K562 (cell line): ENCODE results near the gene LLGL2. TPM values are rescaled to one million over a fixed set of nuclear protein-coding genes. Genes with fewer than 3 reads are reported as not detected.
A peak's percentile ranks its signal among the peaks of the same experiment; 100 is the strongest.

ENCODE experiments used
- ATAC-seq: fragments of 200-7000 bp; cut with Tn5 transposase; 3 replicates; pipeline ENCODE4 v1.9.1; 2020; ENCODE audit warnings: moderate library complexity
- BruUV-seq: library from RNA; stranded (reverse); fragments of 400-500 nt; replicated peaks from 2 replicates; lab custom pipeline; 2021; lab: Mats Ljungman, UMichigan
- CTCF ChIA-PET: fragments of 300-600 bp; formaldehyde crosslinking; extraction: SDS; loops from one replicate; lab custom pipeline; 2021; ENCODE audit warnings: low intra/inter-chr PET ratio; lab: Yijun Ruan, JAX
- POLR2A ChIA-PET: fragments of 300-600, 350-650 bp; sonication (Branson Sonifier 250); formaldehyde crosslinking; extraction: SDS; loops from one replicate; lab custom pipeline; 2021; ENCODE audit warnings: antibody characterized with exemption, inconsistent platforms; lab: Yijun Ruan, JAX
- DNase-seq, 4 experiments: peaks; one replicate each; pipeline versions ENCODE4 v3.0.0 to v3.0.0-alpha.2; 2011 to 2018; ENCODE audit warnings: low spot score in 3 of 4, mixed read lengths in 3 of 4; ENCODE audit errors: extremely low read depth in 1 of 4
- FAIRE-seq: peaks from 2 replicates; lab custom pipeline; 2011; peaks lifted over from hg19 to GRCh38; lab: Jason Lieb, UNC
- H2AFZ ChIP-seq: 2 replicates; pipeline ENCODE4 v1.6.0; 2011; ENCODE audit warnings: low read depth, low read length, control low read depth, inconsistent platforms
- H3K27ac ChIP-seq: fragments of 200-600 bp; 3 replicates; pipeline ENCODE4 v1.8.0; 2011; ENCODE audit warnings: low read depth, mild to moderate bottlenecking, control low read depth, inconsistent platforms, low read length, moderate library complexity, mixed read lengths; ENCODE audit errors: extremely low read depth
- H3K27me3 ChIP-seq, 2 experiments: fragments of 300-600 bp in 1 of 2; 2 replicates in 1 of 2; 3 replicates in 1 of 2; pipeline versions ENCODE4 v1.6.0 to v1.8.0; 2011; ENCODE audit warnings: inconsistent platforms in 2 of 2, low read length in 2 of 2, mild to moderate bottlenecking in 1 of 2, mixed read lengths in 1 of 2, moderate library complexity in 1 of 2; ENCODE audit not compliant: control insufficient read depth in 2 of 2, insufficient read depth in 2 of 2
- H3K36me3 ChIP-seq: fragments of 300-600 bp; 3 replicates; pipeline ENCODE4 v1.8.0; 2011; ENCODE audit warnings: mild to moderate bottlenecking, low read length, inconsistent platforms; ENCODE audit not compliant: control insufficient read depth, insufficient read depth
- H3K4me1 ChIP-seq, 2 experiments: fragments of 200-600 bp in 1 of 2; replicated peaks in 1 of 2; 2 replicates in 1 of 2; 3 replicates in 1 of 2; pipeline versions ENCODE4 v1.5.1 to v1.8.0; 2011; ENCODE audit warnings: inconsistent platforms in 2 of 2, low read length in 2 of 2, mild to moderate bottlenecking in 1 of 2, mixed read lengths in 1 of 2, moderate library complexity in 1 of 2; ENCODE audit not compliant: control insufficient read depth in 2 of 2, insufficient read depth in 2 of 2
- H3K4me2 ChIP-seq: 2 replicates; pipeline ENCODE4 v1.6.1; 2011; ENCODE audit warnings: low read length, control low read depth, inconsistent platforms, mixed read lengths; ENCODE audit not compliant: insufficient read depth
- H3K4me3 ChIP-seq: fragments of 200-600 bp; sonication (generic), shearing (Covaris generic); 2 replicates; pipeline ENCODE4 v1.5.1; 2016; ENCODE audit warnings: control low read depth, inconsistent platforms
- H3K79me2 ChIP-seq: fragments of 200-600 bp; 3 replicates; pipeline ENCODE4 v1.8.0; 2011; ENCODE audit warnings: low read length, inconsistent platforms; ENCODE audit not compliant: control insufficient read depth, insufficient read depth
- H3K9ac ChIP-seq, 2 experiments: 2 replicates each; pipeline versions ENCODE4 v1.6.0 to v1.6.1; 2011; ENCODE audit warnings: low read depth in 2 of 2, low read length in 2 of 2, control low read depth in 1 of 2, inconsistent platforms in 1 of 2, mild to moderate bottlenecking in 1 of 2, mixed read lengths in 1 of 2; ENCODE audit not compliant: insufficient read depth in 1 of 2
- H3K9me1 ChIP-seq: one replicate; pipeline ENCODE4 v1.6.0; 2011; ENCODE audit warnings: inconsistent platforms, mild to moderate bottlenecking, low read length, moderate library complexity; ENCODE audit not compliant: control insufficient read depth, insufficient read depth
- H3K9me3 ChIP-seq: replicated peaks from 2 replicates; pipeline ENCODE4 v1.5.1; 2011; ENCODE audit warnings: low read depth, low read length, inconsistent platforms; ENCODE audit not compliant: control insufficient read depth, insufficient read depth
- H4K20me1 ChIP-seq: replicated peaks from 2 replicates; pipeline ENCODE4 v1.6.1; 2011; ENCODE audit warnings: low read length, inconsistent platforms, mixed read lengths; ENCODE audit not compliant: control insufficient read depth, insufficient read depth
- BRCA1 ChIP-seq, 2 experiments: fragments of 450-650 bp in 1 of 2; sonication (generic) in 1 of 2; formaldehyde crosslinking in 1 of 2; IDR thresholded peaks; 2 replicates each; pipeline versions ENCODE4 v1.5.0 to v1.6.1; 2017 to 2020; ENCODE audit warnings: mild to moderate bottlenecking in 1 of 2, missing genetic modification reagents in 1 of 2
- FOXM1 ChIP-seq, 2 experiments: fragments of 450-650 bp in 1 of 2; sonication (generic) in 1 of 2; formaldehyde crosslinking in 1 of 2; IDR thresholded peaks; 2 replicates each; pipeline versions ENCODE4 v1.6.1 to v1.9.0; 2017 to 2022; ENCODE audit warnings: low read depth in 2 of 2, mild to moderate bottlenecking in 2 of 2, missing genetic modification reagents in 1 of 2, moderate library complexity in 1 of 2
- HNRNPL ChIP-seq: fragments of 200-400 bp; formaldehyde crosslinking; IDR thresholded peaks from 2 replicates; pipeline ENCODE4 v1.6.1; 2017; ENCODE audit warnings: low read depth, mild to moderate bottlenecking, low read length
- KAT2B ChIP-seq: IDR thresholded peaks from one replicate; pipeline ENCODE4 v1.6.1; 2012; ENCODE audit warnings: low read depth, mild to moderate bottlenecking, control low read depth, inconsistent platforms, low read length, moderate library complexity
- SRF ChIP-seq, 2 experiments: fragments of 250-450, 450-650 bp in 1 of 2; sonication (Bioruptor Pico) in 1 of 2; sonication (generic) in 1 of 2; formaldehyde crosslinking; IDR thresholded peaks; 2 replicates each; pipeline versions ENCODE4 v1.5.0 to v1.5.1; 2020 to 2022; ENCODE audit warnings: mild to moderate bottlenecking in 1 of 2, missing genetic modification reagents in 1 of 2
- SRSF3 ChIP-seq: fragments of 200-400 bp; formaldehyde crosslinking; IDR thresholded peaks from 2 replicates; pipeline ENCODE4 v1.6.1; 2016; ENCODE audit warnings: mild to moderate bottlenecking, low read length, moderate library complexity; ENCODE audit not compliant: insufficient read depth
- ZNF232 ChIP-seq: sonication (generic); formaldehyde crosslinking; IDR thresholded peaks from 2 replicates; pipeline ENCODE4 v1.8.0; 2022; ENCODE audit warnings: mild to moderate bottlenecking, missing genetic modification reagents
- WGBS: fragments of 100-300 bp; shearing (Covaris generic); methylation state at CpG from one replicate; pipeline ENCODE4 v1.1.6; 2016; ENCODE audit warnings: low coverage, mixed read lengths; ENCODE audit not compliant: insufficient coverage; ENCODE audit errors: missing lambda C conversion rate; 5-methylcytosine and 5-hydroxymethylcytosine counted together
- in situ Hi-C: fragments of 300-500 bp; cut with MboI; formaldehyde crosslinking; loops from 4 replicates; pipeline ENCODE4 v1.15.0; 2018; ENCODE audit warnings: inconsistent platforms, mixed read lengths
- intact Hi-C: fragments of 100-400 bp; cut with micrococcal nuclease; formaldehyde crosslinking; loops from 2 replicates; pipeline ENCODE4 v1.14.2; 2022
- polyA plus RNA-seq, 8 experiments: library from polyadenylated mRNA; depleted of rRNA in 4 of 8; stranded (reverse) in 5 of 8; unstranded in 3 of 8; fragments of >200 nt; fragmentation: Nextera tagmentation in 2 of 8; fragmentation: Illumina TruSeq in 1 of 8; extraction: Ambion mirVana in 2 of 8; extraction: Trizol in 1 of 8; gene quantifications; 2 replicates each; pipeline versions ENCODE4 v1.2.1 to v1.2.3, GENCODE V29; 2011 to 2014; ENCODE audit warnings: inconsistent platforms in 1 of 8, missing spikeins in 1 of 8
- total RNA-seq, 7 experiments: library from RNA; depleted of rRNA in 6 of 7; stranded (reverse); fragments of >200 nt in 6 of 7; fragmentation: Illumina TruSeq in 2 of 7; extraction: Trizol in 2 of 7; gene quantifications; 2 replicates each; pipeline versions ENCODE4 v1.2.1 to v1.2.3, GENCODE V29; 2011 to 2021; ENCODE audit warnings: low replicate concordance in 1 of 7
- TF ChIP-seq, protein P1 (sequence below): IDR thresholded peaks from 3 replicates; pipeline ENCODE4 v1.6.1; 2011; ENCODE audit warnings: borderline replicate concordance, mild to moderate bottlenecking, moderate library complexity; ENCODE audit not compliant: insufficient read length; ENCODE audit errors: extremely low read depth
- TF ChIP-seq, protein P2 (sequence below): fragments of 450-650 bp; formaldehyde crosslinking; IDR thresholded peaks from 2 replicates; pipeline ENCODE4 v1.4.0; 2020; ENCODE audit warnings: mild to moderate bottlenecking
- TF ChIP-seq, protein P3 (sequence below): sonication (generic); formaldehyde crosslinking; IDR thresholded peaks from 2 replicates; pipeline ENCODE4 v1.8.0; 2023; ENCODE audit warnings: missing genetic modification reagents, mild to moderate bottlenecking, borderline replicate concordance

Gene LLGL2
- total and polyA plus RNA-seq, 9 of the 15 experiments (the other 6 are each of a cell fraction or from before 2014, with no cell fraction given), result 0.32 to 24.4 (median 10.2) TPM

DNA sequence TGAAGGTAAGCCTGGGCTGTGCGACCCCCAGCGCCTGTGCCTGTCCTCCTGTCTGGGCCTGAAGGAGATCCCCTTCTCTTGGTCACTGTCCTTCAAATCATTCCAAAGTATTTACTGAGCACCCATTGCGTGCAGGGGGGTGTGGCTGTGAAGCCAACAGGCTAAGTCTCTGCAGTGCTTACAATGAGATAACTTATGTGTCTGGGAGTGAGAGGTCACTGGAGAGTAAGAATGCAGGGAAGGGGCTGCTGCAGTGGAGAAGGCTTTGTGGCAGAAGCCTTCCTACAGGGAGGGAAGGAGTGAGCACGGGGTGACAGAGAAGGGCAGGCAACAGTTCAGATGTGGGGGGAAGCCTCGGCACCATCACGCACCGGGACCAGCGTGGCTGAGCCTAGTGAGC, 96.6 kb downstream of the LLGL2 start:
- Histone ChIP-seq H4K20me1 (peaks cover 17% of the 10 kb centered on the region), H3K79me2 (no peaks in the 10 kb centered on the region), H3K9me1 (no peaks in the 10 kb centered on the region), H3K9me3 (no peaks in the 10 kb centered on the region), H3K4me3 (no peak overlapping the region), H3K9ac (peak overlapping the region in 1 of 2 experiments; percentile 77; a peak in 2 of 4 replicates), H3K27me3 (peaks cover 4 to 54% of the 10 kb centered on the region in 2 experiments; a peak in 3 of 5 replicates), H3K4me1 (peaks cover 0 to 72% of the 10 kb centered on the region in 2 experiments; a peak in 3 of 5 replicates), H3K4me2 (no peak overlapping the region), H2AFZ (no peak overlapping the region), H3K36me3 (no peaks in the 10 kb centered on the region), H3K27ac (no peak overlapping the region)
- in situ Hi-C loops (no loop called here), intact Hi-C loops (no loop called here)
- BruUV-seq, result no TSS peak
- ChIA-PET CTCF (no interaction called here), POLR2A (interaction anchor here (1.8 kb wide), 1 partner anchor 11 kb away, joined by 8 read pairs; the partner anchor contains the start of gene SMIM5)
- ATAC-seq (0 out of 3 replicates have a peak, but pooled peaks have one; percentile 9), DNase-seq (peak in 2 of 4 experiments; percentile 27 to 39), FAIRE-seq (peak; percentile 11)
- 6% methylated on average over 8 of the region's 8 CpGs for WGBS
- TF ChIP-seq FOXM1 (IDR thresholded peaks at IDR 0.05; ENCODE audit: low read depth) (no peak), FOXM1 (CRISPR knock-in tag; IDR thresholded peaks at IDR 0.05; ENCODE audit: low read depth) (no peak), SRF (CRISPR knock-in tag; IDR thresholded peaks at IDR 0.05) (no peak), KAT2B (no peak), SRSF3 (no peak), ZNF232 (CRISPR knock-in tag) (no peak), HNRNPL (no peak), BRCA1 (IDR thresholded peaks at IDR 0.05) (no peak), BRCA1 (CRISPR knock-in tag; IDR thresholded peaks at IDR 0.05) (no peak)
- TF ChIP-seq, protein P1, sequence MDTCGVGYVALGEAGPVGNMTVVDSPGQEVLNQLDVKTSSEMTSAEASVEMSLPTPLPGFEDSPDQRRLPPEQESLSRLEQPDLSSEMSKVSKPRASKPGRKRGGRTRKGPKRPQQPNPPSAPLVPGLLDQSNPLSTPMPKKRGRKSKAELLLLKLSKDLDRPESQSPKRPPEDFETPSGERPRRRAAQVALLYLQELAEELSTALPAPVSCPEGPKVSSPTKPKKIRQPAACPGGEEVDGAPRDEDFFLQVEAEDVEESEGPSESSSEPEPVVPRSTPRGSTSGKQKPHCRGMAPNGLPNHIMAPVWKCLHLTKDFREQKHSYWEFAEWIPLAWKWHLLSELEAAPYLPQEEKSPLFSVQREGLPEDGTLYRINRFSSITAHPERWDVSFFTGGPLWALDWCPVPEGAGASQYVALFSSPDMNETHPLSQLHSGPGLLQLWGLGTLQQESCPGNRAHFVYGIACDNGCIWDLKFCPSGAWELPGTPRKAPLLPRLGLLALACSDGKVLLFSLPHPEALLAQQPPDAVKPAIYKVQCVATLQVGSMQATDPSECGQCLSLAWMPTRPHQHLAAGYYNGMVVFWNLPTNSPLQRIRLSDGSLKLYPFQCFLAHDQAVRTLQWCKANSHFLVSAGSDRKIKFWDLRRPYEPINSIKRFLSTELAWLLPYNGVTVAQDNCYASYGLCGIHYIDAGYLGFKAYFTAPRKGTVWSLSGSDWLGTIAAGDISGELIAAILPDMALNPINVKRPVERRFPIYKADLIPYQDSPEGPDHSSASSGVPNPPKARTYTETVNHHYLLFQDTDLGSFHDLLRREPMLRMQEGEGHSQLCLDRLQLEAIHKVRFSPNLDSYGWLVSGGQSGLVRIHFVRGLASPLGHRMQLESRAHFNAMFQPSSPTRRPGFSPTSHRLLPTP, result no peak
- TF ChIP-seq, protein P2, sequence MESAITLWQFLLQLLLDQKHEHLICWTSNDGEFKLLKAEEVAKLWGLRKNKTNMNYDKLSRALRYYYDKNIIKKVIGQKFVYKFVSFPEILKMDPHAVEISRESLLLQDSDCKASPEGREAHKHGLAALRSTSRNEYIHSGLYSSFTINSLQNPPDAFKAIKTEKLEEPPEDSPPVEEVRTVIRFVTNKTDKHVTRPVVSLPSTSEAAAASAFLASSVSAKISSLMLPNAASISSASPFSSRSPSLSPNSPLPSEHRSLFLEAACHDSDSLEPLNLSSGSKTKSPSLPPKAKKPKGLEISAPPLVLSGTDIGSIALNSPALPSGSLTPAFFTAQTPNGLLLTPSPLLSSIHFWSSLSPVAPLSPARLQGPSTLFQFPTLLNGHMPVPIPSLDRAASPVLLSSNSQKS, result no peak
- TF ChIP-seq, protein P3, sequence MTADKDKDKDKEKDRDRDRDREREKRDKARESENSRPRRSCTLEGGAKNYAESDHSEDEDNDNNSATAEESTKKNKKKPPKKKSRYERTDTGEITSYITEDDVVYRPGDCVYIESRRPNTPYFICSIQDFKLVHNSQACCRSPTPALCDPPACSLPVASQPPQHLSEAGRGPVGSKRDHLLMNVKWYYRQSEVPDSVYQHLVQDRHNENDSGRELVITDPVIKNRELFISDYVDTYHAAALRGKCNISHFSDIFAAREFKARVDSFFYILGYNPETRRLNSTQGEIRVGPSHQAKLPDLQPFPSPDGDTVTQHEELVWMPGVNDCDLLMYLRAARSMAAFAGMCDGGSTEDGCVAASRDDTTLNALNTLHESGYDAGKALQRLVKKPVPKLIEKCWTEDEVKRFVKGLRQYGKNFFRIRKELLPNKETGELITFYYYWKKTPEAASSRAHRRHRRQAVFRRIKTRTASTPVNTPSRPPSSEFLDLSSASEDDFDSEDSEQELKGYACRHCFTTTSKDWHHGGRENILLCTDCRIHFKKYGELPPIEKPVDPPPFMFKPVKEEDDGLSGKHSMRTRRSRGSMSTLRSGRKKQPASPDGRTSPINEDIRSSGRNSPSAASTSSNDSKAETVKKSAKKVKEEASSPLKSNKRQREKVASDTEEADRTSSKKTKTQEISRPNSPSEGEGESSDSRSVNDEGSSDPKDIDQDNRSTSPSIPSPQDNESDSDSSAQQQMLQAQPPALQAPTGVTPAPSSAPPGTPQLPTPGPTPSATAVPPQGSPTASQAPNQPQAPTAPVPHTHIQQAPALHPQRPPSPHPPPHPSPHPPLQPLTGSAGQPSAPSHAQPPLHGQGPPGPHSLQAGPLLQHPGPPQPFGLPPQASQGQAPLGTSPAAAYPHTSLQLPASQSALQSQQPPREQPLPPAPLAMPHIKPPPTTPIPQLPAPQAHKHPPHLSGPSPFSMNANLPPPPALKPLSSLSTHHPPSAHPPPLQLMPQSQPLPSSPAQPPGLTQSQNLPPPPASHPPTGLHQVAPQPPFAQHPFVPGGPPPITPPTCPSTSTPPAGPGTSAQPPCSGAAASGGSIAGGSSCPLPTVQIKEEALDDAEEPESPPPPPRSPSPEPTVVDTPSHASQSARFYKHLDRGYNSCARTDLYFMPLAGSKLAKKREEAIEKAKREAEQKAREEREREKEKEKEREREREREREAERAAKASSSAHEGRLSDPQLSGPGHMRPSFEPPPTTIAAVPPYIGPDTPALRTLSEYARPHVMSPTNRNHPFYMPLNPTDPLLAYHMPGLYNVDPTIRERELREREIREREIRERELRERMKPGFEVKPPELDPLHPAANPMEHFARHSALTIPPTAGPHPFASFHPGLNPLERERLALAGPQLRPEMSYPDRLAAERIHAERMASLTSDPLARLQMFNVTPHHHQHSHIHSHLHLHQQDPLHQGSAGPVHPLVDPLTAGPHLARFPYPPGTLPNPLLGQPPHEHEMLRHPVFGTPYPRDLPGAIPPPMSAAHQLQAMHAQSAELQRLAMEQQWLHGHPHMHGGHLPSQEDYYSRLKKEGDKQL (CRISPR knock-in tag), result no peak
